Lower leg skin (tissue), 4 donors: ENCODE results near the gene TRIM71. TPM values are rescaled to one million over a fixed set of nuclear protein-coding genes. Genes with fewer than 3 reads are reported as not detected.

Experiments
- DNase-seq, 2 donors: peaks; one replicate each; pipeline ENCODE4 v3.0.0-alpha.2; 2019; ENCODE audit warnings: low spot score in 2 of 2
- H3K4me3 ChIP-seq: fragments of 200-600 bp; sonication (generic); 2 replicates; pipeline ENCODE4 v1.5.1; 2017; ENCODE audit warnings: mild to moderate bottlenecking, low read depth; ENCODE audit not compliant: poor library complexity, severe bottlenecking
- POLR2A ChIP-seq, 2 donors: fragments of 450-650 bp; IDR thresholded peaks; one replicate each; pipeline ENCODE4 v1.6.1; 2016 to 2017; ENCODE audit warnings: antibody characterized with exemption in 2 of 2, mild to moderate bottlenecking in 1 of 2, moderate library complexity in 1 of 2
- WGBS, 2 donors: methylation state at CpG; one replicate each; pipeline ENCODE4 v1.1.5; 2018; 5-methylcytosine and 5-hydroxymethylcytosine counted together
- intact Hi-C: fragments of 100-400 bp; cut with DNase I; formaldehyde crosslinking; loops from one replicate; pipeline ENCODE4 v1.15.0; 2023; ENCODE audit warnings: low total_unique reads
- total RNA-seq, 4 donors: library from RNA; depleted of rRNA; stranded (reverse); fragments of >200 nt; gene quantifications; one replicate each; pipeline ENCODE4 v1.1.0, GENCODE V29; 2016
- TF ChIP-seq, protein P1 (sequence below), 3 donors: fragments of 450-650 bp; IDR thresholded peaks; one replicate each; pipeline ENCODE4 v1.5.1; 2016; ENCODE audit warnings: antibody characterized with exemption in 3 of 3, mild to moderate bottlenecking in 3 of 3, moderate library complexity in 2 of 3

The TRIM71 gene
- total RNA-seq, 4 donors from 2014 or later, result 0.03 TPM; not detected in 3

DNA sequence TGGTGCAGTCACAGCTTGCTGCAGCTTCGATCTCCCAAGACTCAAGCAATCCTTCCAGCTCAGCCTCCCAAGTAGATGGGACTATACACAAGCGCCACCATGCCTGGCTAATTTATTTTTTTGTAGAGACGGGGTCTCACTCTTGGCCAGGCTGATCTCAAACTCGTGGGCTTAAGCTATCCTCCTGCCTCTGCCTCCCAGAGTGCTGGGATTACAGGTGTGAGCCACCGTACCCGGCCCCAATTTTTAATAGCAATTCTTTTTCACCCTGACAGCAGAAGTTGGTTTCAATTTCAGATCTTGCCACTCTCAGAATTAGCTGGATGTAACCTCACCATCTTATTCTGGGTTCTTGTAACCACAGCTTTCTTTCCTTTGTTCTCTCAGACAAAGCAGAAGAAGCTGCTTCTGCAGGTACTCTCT, 64.8 kb downstream of the TRIM71 start:
- H3K4me3 ChIP-seq, result no peak overlapping the region
- TF ChIP-seq, protein P1, sequence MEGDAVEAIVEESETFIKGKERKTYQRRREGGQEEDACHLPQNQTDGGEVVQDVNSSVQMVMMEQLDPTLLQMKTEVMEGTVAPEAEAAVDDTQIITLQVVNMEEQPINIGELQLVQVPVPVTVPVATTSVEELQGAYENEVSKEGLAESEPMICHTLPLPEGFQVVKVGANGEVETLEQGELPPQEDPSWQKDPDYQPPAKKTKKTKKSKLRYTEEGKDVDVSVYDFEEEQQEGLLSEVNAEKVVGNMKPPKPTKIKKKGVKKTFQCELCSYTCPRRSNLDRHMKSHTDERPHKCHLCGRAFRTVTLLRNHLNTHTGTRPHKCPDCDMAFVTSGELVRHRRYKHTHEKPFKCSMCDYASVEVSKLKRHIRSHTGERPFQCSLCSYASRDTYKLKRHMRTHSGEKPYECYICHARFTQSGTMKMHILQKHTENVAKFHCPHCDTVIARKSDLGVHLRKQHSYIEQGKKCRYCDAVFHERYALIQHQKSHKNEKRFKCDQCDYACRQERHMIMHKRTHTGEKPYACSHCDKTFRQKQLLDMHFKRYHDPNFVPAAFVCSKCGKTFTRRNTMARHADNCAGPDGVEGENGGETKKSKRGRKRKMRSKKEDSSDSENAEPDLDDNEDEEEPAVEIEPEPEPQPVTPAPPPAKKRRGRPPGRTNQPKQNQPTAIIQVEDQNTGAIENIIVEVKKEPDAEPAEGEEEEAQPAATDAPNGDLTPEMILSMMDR (IDR thresholded peaks at IDR 0.05), result no peak
- TF ChIP-seq POLR2A (IDR thresholded peaks at IDR 0.05), result no peak
- 85 to 91% methylated on average over 6 of the region's 6 CpGs for WGBS, 2 donors
- DNase-seq, result no peak
- intact Hi-C loops, result no loop called here

DNA sequence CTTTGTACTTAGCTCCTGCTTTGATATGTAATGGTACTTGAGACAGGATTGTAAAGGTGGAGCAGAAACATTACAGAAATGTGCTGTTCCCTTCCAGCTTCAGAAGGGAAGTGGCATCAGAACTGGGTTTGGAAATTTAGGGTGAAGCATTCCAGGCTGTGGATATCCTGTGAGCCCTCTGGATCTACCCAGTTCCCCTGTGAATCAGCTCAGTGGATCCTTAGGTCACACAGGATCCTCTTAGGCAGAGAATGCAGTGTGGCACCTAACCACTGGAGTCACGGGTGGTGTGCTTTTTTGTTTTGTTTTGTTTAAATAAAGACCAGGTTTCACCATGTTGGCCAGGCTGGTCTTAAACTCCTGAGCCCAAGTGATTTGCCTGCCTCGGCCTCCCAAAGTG, 66.0 kb downstream of the TRIM71 start:
- intact Hi-C loops, result no loop called here
- TF ChIP-seq, protein P1 (IDR thresholded peaks at IDR 0.05), result no peak
- TF ChIP-seq POLR2A (IDR thresholded peaks at IDR 0.05), result no peak
- no peak overlapping the region for H3K4me3 ChIP-seq
- 96 to 100% methylated on average over 2 of the region's 2 CpGs for WGBS, 2 donors
- no peak for DNase-seq

DNA sequence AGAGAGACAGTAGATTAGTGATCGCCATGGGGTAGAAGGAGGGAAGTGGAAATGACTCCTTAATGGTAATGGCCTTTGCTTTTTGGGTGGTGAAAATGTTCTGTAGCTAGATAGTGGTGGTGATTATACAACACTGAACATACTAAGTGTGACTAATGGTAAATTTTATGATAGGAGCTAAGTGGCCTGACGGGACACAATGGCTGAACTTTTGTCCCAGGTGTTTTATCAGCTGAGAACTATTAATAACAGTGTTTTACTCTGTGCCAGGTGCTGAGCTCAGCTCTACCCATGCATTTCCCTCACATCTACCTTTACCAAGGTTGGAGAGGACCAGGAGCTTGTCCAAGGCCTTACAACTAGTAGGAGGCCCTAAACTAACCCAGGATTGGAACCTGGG, 66.8 kb downstream of the TRIM71 start:
- no peak for DNase-seq
- H3K4me3 ChIP-seq, result no peak overlapping the region
- intact Hi-C loops, result no loop called here
- TF ChIP-seq, protein P1 (IDR thresholded peaks at IDR 0.05), result no peak
- no peak for TF ChIP-seq POLR2A (IDR thresholded peaks at IDR 0.05)
- 83 to 84% methylated on average over 2 of the region's 2 CpGs for WGBS, 2 donors

DNA sequence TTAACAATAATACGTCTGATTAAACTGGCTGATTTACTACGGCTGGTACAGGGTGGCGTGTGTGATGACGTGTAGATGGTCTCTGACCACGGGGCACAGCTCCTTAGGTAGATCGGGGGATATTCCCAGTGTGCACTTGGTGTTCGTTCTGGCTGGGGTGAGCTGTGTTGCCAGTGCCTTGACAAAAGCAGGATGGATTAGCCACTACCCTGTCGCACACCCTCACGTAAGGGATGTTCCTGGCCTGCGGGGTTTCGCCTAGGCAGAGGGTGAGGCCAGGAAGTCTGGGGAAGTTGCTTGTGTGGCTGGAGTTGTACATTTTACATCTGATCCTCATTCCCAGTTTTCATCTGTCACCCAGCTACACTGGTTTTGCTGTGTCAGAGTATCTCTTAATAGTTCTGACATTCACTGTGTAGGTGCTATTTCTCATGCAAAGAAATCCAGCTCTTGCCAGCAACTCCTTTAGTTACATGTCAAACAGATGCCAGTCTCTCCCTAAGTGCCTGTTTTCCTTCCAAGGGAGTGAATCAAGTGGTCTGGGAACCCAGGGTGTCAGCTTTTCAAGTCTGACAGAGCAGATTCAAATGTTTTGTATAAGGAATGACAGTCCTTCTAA, 67.6 kb downstream of the TRIM71 start:
- no peak overlapping the region for H3K4me3 ChIP-seq
- WGBS, 2 donors, result 87 to 91% methylated on average over 11 of the region's 11 CpGs
- no peak for TF ChIP-seq POLR2A (IDR thresholded peaks at IDR 0.05)
- TF ChIP-seq, protein P1 (IDR thresholded peaks at IDR 0.05), result no peak
- no peak for DNase-seq
- intact Hi-C loops, result no loop called here

DNA sequence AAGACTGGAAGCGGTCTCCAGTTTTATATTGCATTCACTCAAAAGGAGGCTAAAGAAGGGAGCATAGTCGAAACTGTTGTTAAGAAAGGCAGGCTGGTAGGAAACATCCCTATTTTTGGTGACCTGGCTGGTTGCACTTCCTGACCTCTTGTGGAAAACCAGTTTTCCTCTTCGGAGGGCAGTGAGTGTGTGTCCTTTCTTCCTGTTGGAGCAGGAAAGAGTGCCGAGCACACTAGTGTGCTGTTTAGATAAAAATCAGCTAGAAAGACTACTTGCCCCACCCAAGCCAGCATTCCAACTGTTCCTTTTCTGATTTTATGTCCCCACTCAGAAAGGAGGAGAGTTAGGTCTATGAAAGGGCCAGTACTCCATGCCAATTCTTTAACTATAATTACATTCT, 68.5 kb downstream of the TRIM71 start:
- 64 to 65% methylated on average over 4 of the region's 4 CpGs for WGBS, 2 donors
- no peak for TF ChIP-seq POLR2A (IDR thresholded peaks at IDR 0.05)
- DNase-seq, result no peak
- H3K4me3 ChIP-seq, result no peak overlapping the region
- intact Hi-C loops, result no loop called here

DNA sequence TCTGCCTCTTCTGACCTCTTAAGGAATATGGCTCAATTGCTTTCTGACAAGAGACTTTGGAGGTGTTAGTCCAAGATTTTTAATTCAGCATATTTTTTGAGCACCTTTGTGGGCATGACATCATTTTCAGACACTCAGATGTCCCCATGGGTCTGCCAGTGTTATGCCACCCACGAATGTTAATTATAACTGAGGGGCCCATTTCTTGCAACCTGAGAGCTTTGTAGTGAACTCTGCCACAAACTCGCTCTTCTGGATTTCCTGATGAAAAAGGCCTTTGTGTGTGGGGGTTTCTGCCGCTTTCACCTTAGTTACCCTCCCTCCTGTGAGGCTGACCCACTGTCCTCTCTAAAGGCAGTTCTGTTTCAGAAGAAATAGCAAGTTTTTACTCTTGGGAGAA, 69.1 kb downstream of the TRIM71 start:
- H3K4me3 ChIP-seq, result no peak overlapping the region
- intact Hi-C loops, result no loop called here
- TF ChIP-seq, protein P1 (IDR thresholded peaks at IDR 0.05), result no peak
- no peak for TF ChIP-seq POLR2A (IDR thresholded peaks at IDR 0.05)
- WGBS, 2 donors, result 81 to 84% methylated on average over 3 of the region's 3 CpGs
- no peak for DNase-seq
